GM21360 (cell line): ENCODE results near the gene LRP1B.
A peak's percentile ranks its signal among the peaks of the same experiment; 100 is the strongest.

ENCODE experiments used
- ATAC-seq: cut with Tn5 transposase; IDR thresholded peaks from one replicate; pipeline ENCODE4 v1.9.1; 2021; ENCODE audit warnings: mild to moderate bottlenecking, moderate library complexity; ENCODE audit not compliant: unreplicated experiment

Gene LRP1B

GRCh38 chr2:141959941-141960340 lies 170.9 kb downstream of the LRP1B start:
- no peak for ATAC-seq

GRCh38 chr2:141959016-141959415 lies 171.8 kb downstream of the LRP1B start:
- no peak for ATAC-seq

- no peak for ATAC-seq
Observed at GRCh38 chr2:141957827-141958450, 172.9 kb downstream of the LRP1B start.

DNA sequence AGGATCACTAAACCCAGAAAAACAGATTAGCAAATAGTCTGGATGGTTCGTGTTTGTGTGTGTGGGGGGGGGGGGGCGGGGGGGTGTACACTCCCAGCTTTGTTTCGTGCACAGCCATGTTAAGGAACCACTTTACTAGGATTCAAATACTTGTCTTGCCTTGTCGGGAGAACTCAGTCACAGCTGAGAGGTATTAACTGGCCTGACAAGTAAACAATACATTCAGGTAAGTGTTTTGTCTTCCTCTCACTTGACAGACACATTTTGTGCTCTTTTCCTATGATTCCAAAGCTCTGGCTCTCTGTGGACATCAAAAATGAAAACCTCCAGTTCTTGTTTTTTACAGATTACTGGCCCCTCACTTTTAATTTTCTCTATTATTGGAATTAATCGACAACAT lies 173.5 kb downstream of the LRP1B start:
- no peak for ATAC-seq

DNA sequence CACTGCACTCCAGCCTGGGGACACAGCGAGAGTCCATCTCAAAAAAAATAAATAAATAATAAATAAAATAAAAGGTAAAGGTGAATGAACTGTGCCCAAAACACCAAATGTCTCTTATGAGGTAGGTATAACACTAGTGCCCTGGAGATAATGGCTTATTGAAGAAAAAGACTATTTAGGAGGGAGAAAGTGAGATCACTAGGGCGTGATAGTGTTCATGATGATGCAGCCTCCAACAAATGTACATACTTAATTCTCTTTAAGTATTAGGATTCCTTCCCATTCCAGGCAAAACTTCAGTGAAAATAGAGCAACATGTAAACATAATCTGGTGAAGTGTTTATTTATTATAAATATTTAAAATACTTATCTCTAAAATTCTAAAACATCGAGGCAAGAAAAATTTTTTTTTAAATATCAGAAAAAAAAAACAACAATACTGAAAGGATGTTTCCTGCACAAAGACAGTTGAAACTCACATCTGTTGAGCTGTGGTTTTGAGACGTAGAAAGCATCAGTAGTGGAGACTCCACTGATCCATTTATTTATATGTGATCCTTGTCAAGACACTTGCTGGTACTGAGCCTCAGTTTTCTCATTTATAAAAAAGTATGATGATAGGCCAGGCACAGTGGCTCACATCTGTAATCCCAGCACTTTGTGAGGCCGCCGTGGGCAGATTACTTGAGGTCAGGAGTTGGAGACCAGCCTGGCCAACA lies 183.3 kb downstream of the LRP1B start:
- ATAC-seq, result no peak

- ATAC-seq, result no peak
Observed at GRCh38 chr2:141946016-141946415, 184.8 kb downstream of the LRP1B start.

DNA sequence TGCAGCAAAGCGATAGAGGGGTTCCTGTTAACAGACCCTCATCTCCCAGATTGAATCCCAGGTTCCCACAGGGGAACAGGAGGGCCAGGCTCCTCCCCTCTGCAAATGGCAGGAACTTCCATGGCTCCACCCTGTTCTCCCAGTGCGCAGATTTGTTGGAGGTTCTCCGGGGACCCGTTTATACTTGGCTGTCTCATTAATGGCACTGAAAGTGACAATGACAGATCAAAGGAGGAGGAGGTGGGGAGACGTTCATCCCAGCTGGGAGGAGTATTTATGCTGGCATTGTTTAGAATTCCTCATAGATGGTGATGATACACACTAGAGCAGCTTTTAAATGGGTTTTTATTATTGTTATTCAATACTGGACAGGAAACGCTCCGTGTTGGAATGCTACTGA lies 186.9 kb downstream of the LRP1B start:
- ATAC-seq, result no peak

DNA sequence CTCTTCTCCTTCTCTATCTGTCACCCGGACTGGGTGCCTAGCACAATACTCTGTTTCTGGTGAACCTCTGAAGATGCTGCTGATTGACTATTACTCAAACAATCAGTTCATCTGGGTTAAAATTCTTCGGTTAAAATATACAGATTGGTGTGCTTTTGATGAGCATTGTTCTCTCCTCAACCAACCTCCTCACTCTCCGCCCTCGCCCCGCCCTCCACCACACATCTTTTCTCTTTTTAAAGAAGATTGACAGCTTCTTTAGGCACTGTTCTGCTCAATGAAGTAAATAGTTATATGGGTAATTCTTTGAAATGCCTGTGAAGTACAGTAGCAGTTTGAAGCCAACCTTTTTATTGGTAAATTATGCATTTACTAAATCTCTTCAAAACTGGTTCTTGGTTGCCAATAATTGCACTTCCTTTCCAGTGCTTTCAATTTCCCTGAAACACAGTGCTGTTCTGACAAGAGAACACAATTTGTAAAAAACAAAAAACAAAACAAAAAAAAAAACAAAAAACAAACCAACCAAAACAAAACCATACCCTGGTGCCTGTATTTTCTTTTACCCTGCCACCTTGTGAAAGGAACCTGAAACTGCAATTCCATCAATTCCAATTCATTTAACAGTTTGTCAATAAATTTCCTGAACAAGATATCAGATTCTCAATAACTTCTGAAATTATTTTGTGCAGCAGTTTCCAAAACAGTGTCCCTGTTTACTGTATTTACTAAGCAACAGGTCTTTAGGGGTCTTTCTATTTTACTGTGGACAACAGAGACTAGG lies 188.6 kb downstream of the LRP1B start:
- ATAC-seq, result no peak

- ATAC-seq, result no peak
Observed at GRCh38 chr2:141941210-141941714, 189.6 kb downstream of the LRP1B start.

DNA sequence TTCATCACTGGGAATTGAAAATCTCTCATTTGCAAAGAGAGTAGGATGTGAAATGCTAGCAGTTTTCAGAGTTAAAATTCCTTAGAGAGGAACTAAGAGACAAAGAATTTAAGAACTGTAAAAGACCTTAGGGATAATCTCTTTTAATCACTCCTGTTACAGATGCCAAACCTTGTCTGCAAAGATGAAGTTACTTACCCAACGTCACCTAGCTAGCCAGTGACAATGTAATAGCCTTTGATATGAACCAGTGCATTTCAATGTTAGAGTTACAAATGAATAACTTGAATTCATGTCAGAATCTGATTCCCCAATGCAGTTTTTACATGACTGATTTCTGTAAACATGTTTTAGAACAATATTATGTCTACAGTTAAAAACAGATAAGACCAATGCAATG lies 190.1 kb downstream of the LRP1B start:
- no peak for ATAC-seq

- ATAC-seq, result no peak
Observed at GRCh38 chr2:141933226-141933625, 197.6 kb downstream of the LRP1B start.

DNA sequence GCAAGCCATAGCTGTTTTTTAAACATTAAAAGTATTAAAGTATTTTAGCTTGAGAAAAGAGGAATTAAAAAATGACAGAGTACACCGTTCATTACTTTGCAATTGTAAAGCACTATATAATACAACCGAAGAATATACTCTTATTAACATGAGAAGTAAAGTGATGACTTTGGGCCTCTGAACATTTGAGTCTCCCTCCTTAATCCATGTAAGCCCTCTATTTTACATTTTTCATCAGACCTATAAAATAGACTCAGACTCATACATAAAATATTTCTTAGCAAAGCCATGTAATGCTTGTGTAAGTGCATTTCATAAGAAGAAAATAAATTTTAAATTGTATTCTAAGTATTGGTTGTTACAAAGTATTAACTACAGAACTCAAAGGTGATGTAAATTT lies 198.6 kb downstream of the LRP1B start:
- ATAC-seq, result no peak

DNA sequence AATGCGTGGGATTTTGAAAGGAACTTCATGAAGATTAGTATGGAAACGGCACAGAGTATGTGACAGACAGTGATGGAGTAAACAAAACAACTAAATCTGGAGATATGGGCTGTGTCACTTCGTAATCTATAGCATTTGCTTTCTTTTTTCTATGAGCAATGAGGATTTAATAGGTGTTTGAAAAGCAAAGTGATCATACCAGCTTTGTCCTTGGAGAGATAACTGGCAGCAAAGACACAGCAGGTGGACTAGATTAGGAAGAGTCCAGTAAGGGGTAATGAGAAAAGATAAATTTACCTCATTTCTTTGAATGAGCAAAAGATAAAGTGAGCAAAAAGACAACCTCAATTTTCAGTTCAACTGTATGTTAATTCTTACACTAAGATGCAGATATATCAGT lies 199.0 kb downstream of the LRP1B start:
- no peak for ATAC-seq

GRCh38 chr2:141930803-141931202 lies 200.0 kb downstream of the LRP1B start:
- no peak for ATAC-seq

GRCh38 chr2:141929331-141930252 lies 201.2 kb downstream of the LRP1B start:
- ATAC-seq, result no peak

- no peak for ATAC-seq
Observed at GRCh38 chr2:141928476-141928875, 202.3 kb downstream of the LRP1B start.

DNA sequence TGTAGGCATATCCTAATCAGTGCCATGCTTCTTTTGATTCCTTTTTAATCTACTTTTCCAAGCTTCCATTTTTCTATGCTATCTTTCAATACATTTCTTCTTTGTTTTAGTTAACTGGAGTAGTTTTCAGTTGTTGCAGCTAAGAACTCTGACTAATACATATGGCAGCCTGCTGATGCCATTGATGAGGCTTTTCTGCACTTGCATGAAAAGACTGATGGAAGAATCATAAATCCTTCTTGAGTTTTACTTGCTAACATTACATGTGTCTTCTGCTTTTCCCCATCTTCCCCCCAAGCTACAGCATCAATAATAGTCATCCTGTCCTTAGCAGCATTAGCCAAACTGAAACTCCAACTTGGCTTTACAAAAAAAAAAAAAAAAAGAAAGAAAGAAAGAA lies 203.3 kb downstream of the LRP1B start:
- no peak for ATAC-seq

GRCh38 chr2:141925511-141925910 lies 205.3 kb downstream of the LRP1B start:
- no peak for ATAC-seq

DNA sequence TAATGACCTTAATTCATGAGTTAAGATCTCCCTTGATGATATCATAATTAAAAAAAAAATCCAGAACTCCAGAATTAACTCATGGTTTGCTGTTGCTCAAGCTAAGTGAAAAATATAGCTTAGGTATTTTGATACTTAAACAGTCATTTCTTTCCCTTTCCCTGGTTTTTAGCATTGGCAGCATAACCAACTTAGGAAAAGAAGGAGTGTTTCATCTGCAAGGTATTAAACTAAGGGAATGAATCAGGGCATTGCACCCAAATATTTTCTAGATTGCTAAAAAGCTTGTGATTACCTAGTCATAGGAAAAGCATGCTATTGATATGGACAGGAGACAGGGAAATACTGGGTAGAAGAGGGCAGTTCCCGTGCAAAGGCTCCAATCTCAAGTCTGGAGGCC lies 207.2 kb downstream of the LRP1B start:
- ATAC-seq, result no peak

GRCh38 chr2:141911485-141912066 lies 219.2 kb downstream of the LRP1B start:
- ATAC-seq, result peak; percentile 90
